ENCODE results near the gene RGS10.

- TF ChIP-seq CTCF (IDR thresholded peaks at IDR 0.05) = no peak
- no peak for TF ChIP-seq POLR2A (IDR thresholded peaks at IDR 0.05)
- no peak for TF ChIP-seq POLR2AphosphoS5 (IDR thresholded peaks at IDR 0.05)
These were observed 37.9 kb downstream of the RGS10 start for GRCh38 chr10:119504651-119505050.

Data from sigmoid colon (tissue), 4 donors.